ENCODE results near the gene POR.
"Not testable (repeated sequence)": the region's sequence is repeated elsewhere in the genome, so short reads cannot be mapped to it uniquely, and the experiment has no call there.

Gene POR

DNA sequence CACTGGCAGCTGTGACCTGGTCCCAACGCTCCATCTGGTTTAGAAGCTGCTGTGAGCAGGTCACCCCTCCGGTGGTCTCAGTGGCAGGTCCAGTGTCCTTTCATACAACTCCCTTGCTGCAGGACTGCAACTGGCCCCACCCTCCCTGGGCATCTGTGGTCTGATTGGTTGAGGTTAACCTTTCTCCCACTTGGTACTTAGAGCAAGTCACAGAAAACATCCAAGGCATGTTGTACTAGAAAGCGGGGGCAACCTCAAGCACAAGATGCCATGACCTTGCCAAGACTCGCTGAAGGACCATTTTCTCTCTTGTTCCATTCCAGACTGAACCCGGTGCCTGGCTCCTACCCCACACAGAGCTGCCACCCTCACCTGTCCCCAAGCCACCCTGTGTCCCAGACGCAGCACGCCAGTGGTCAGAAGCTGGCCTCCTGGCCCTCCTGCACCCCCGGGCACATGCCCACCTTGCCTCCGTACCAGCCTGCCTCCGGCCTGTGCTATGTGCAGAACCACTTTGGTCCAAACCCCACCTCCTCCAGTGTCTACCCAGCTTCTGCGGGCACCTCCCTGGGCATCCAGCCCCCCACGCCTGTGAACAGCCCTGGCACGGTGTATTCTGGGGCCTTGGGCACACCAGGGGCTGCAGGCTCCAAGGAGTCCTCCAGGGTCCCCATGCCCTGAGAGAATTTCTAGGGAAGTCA is 27.1 kb upstream of the POR start:
- TF ChIP-seq, protein P1, sequence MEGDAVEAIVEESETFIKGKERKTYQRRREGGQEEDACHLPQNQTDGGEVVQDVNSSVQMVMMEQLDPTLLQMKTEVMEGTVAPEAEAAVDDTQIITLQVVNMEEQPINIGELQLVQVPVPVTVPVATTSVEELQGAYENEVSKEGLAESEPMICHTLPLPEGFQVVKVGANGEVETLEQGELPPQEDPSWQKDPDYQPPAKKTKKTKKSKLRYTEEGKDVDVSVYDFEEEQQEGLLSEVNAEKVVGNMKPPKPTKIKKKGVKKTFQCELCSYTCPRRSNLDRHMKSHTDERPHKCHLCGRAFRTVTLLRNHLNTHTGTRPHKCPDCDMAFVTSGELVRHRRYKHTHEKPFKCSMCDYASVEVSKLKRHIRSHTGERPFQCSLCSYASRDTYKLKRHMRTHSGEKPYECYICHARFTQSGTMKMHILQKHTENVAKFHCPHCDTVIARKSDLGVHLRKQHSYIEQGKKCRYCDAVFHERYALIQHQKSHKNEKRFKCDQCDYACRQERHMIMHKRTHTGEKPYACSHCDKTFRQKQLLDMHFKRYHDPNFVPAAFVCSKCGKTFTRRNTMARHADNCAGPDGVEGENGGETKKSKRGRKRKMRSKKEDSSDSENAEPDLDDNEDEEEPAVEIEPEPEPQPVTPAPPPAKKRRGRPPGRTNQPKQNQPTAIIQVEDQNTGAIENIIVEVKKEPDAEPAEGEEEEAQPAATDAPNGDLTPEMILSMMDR (IDR thresholded peaks at IDR 0.05; ENCODE audit: low read depth, low read length): no peak
- DNase-seq (ENCODE audit: low read depth in 2 of 2): no peak
- no peak overlapping the region for H3K4me3 ChIP-seq (replicated peaks in 1 of 2; ENCODE audit: low read depth in 2 of 2, low read length in 2 of 2)

DNA sequence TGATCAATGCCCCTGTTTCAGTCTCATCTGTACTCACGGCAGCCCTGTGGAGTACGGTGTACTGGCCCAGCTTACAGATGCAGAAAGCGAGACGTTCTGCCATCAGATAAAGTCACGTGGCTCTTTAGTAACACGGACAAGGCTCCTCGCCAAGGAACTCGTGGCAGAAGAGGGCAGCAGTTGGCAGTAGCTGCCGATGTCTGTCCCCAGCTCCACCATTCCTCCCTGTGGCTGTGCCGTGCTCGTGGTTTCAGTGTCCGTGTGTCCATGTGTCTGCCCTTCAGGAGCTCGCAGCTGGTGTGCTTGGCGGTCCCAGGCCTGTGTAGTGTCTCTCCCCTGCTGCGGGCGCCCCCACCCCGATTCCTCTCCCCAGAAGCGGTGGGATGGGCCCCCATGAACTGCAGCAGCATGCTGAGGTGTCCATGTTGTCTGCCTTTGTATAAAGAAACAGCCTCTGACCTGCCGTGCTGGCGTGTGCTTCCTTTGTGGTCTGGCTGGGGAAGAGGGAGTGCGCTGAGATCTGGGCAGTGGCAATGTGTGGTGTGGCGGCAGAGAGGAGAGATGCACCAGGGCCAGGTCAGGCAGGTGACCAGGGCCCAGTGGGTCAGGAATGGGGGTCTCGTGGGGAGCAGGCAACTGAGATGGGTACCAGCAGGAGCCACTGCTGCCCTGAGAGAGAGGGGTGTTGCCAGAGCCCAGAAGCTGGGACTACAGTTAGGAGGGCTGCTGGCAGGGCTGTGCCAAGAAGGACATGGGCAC is 26.3 kb upstream of the POR start:
- no peak overlapping the region for H3K4me3 ChIP-seq (replicated peaks in 1 of 2; ENCODE audit: low read depth in 2 of 2, low read length in 2 of 2)
- TF ChIP-seq, protein P1 (IDR thresholded peaks at IDR 0.05; ENCODE audit: low read depth, low read length): no peak
- DNase-seq (ENCODE audit: low read depth in 2 of 2): no peak

DNA sequence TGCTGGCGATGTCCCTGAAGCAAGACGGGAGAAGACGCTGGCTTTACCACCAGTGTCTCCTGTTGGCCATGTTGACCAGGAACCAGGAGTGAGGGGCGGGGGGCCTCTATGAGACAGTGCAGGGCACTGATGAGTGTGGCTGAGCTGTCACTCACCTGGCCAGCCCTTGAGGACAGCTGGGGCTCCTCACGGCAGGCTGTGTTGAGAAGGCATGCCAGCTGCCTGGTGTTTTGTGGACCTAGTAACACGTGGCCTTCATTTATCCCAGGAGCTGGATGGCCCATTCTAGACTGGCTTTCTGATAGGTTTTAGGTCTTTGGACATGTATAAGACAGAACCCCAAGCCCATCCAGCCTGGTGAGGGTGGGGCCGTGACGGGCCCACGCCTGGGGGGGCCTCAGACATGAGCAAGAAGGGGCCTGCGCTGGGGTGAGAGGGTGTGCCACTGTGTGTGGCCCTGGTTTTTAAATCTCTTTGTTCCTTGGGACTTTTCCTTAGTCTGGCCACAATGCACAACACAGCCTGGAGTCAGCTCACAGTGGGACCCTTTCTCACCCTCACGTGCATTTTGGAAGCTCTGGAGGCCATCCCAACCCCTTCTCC is 25.6 kb upstream of the POR start:
- no peak overlapping the region for H3K4me3 ChIP-seq (replicated peaks in 1 of 2; ENCODE audit: low read depth in 2 of 2, low read length in 2 of 2)
- TF ChIP-seq, protein P1 (IDR thresholded peaks at IDR 0.05; ENCODE audit: low read depth, low read length): no peak
- no peak for DNase-seq (ENCODE audit: low read depth in 2 of 2)

DNA sequence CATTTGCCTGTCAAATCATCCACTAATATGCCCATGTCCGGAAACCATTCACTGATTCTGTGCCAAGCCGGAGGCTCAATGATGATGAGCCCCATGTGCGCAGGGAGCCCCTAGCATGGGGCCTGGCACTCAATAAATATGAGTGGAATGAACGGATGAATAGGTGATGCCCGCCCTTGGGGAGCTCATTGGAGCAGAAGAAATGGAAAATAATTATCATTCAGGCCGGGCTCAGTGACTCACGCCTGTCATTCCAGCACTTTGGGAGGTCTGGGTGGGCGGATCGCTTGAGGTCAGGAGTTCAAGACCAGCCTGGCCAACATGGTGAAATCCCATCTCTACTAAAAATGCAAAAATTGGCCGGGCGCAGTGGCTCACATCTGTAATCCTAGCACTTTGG is 25.1 kb upstream of the POR start:
- peak; percentile 28 to 55 for DNase-seq (ENCODE audit: low read depth in 2 of 2)
- no peak overlapping the region for H3K4me3 ChIP-seq (replicated peaks in 1 of 2; ENCODE audit: low read depth in 2 of 2, low read length in 2 of 2)
- TF ChIP-seq, protein P1 (IDR thresholded peaks at IDR 0.05; ENCODE audit: low read depth, low read length): no peak

DNA sequence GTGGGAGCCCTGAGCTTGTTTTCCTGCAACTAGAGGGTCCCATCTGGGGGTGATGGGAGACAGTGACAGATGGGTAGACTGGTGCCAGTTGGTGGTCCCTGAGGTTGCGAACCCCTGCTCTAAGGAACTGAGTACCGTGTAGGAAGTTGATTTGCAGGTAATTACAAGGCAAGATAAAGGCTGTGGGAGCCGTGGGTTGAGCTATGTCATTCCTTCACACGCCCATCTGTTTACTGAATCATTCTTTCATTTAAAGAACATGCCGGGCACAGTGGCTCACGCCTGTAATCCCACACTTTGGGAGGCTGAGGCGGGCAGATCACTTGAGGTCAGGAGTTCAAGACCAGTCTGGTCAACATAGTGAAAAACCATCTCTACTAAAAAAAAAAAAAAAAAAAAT is 23.7 kb upstream of the POR start:
- DNase-seq (ENCODE audit: low read depth in 2 of 2); H3K4me3 ChIP-seq (replicated peaks in 1 of 2; ENCODE audit: low read depth in 2 of 2, low read length in 2 of 2): not testable (repeated sequence)

DNA sequence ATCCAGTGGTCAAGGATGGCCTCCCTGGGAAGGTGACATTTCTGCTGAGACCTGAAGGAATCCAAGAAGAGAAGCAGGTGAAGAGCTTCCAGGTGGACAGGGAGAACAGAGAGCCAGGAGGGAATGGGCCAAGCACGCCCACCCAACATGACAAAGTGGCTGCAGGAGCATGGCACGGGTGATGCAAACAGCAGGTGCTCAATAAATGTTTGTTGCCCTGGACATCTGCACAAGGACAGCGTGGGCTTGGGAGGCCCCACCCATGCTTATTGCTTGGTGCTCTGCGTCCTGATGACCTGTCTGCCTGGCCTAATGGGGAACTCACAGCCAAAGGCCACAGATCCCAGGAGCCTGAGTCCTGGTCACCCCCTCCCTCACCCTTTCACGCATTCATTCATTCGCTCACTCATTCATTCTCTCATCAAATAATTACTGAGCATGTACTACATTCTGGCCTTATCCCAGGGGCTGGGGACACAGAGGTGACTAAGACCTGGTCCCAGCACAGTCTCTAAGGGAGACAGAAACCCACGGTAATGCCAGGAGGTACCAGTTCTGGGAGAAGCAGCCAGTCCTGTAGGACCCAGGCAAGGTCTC is 23.0 kb upstream of the POR start:
- TF ChIP-seq, protein P1 (IDR thresholded peaks at IDR 0.05; ENCODE audit: low read depth, low read length): no peak
- no peak overlapping the region for H3K4me3 ChIP-seq (replicated peaks in 1 of 2; ENCODE audit: low read depth in 2 of 2, low read length in 2 of 2)
- no peak for DNase-seq (ENCODE audit: low read depth in 2 of 2)

Measured in cardiac fibroblast (primary cell).